Vagina (tissue), 2 donors: ENCODE measurements around the gene AGO3.

Experiments
- CTCF ChIP-seq, 3 experiments: fragments of 450-650 bp in 2 of 3; fragments of 200-600 bp in 1 of 3; sonication (generic) in 1 of 3; IDR thresholded peaks; one replicate each; pipeline ENCODE4 v1.5.1; 2017 to 2019; ENCODE audit warnings: antibody characterized with exemption in 3 of 3, mild to moderate bottlenecking in 2 of 3, moderate library complexity in 2 of 3
- POLR2A ChIP-seq, 2 donors: fragments of 450-650 bp; IDR thresholded peaks; one replicate each; pipeline ENCODE4 v1.6.1; 2017; ENCODE audit warnings: antibody characterized with exemption in 2 of 2, mild to moderate bottlenecking in 2 of 2, moderate library complexity in 2 of 2

GRCh38 chr1:35883635-35884101, 47.2 kb upstream of the AGO3 start:
- TF ChIP-seq CTCF (IDR thresholded peaks at IDR 0.05) (no peak), POLR2A (IDR thresholded peaks at IDR 0.05) (no peak)
